Upper lobe of left lung (tissue), 6 donors: ENCODE results near the gene PHACTR1. TPM values are rescaled to one million over a fixed set of nuclear protein-coding genes. Genes with fewer than 3 reads are reported as not detected.
"Not testable (repeated sequence)": the region's sequence is repeated elsewhere in the genome, so short reads cannot be mapped to it uniquely, and the experiment has no call there.

Experiments
- ATAC-seq, 2 donors: fragments of 200-7000 bp; cut with Tn5 transposase; one replicate each; pipeline ENCODE4 v1.9.1; 2022; ENCODE audit warnings: mild to moderate bottlenecking in 2 of 2, moderate library complexity in 2 of 2; ENCODE audit not compliant: low FRiP score in 2 of 2
- DNase-seq, 2 donors: peaks; one replicate each; pipeline ENCODE4 v3.0.0-alpha.2; 2019 to 2020
- H3K27ac ChIP-seq, 4 donors: fragments of 200-600 bp; sonication (generic); one replicate each; pipeline ENCODE4 v1.5.1; 2016 to 2019
- H3K27me3 ChIP-seq, 4 donors: fragments of 200-600 bp; sonication (generic); one replicate each; pipeline ENCODE4 v1.5.1; 2017 to 2019
- H3K36me3 ChIP-seq, 4 donors: fragments of 200-600 bp; sonication (generic); one replicate each; pipeline ENCODE4 v1.5.1; 2016 to 2019
- H3K4me1 ChIP-seq, 4 donors: fragments of 200-600 bp; sonication (generic); one replicate each; pipeline ENCODE4 v1.5.1; 2018 to 2019
- H3K4me3 ChIP-seq, 4 donors: fragments of 200-600 bp; sonication (generic); one replicate each; pipeline ENCODE4 v1.5.1; 2017 to 2019; ENCODE audit warnings: mild to moderate bottlenecking in 2 of 4, moderate library complexity in 1 of 4
- H3K9me3 ChIP-seq, 4 donors: fragments of 200-600 bp; sonication (generic); one replicate each; pipeline ENCODE4 v1.5.1; 2018 to 2019
- CTCF ChIP-seq, 6 experiments: fragments of 450-650 bp in 4 of 6; fragments of 200-600 bp in 2 of 6; sonication (generic) in 2 of 6; IDR thresholded peaks; one replicate each; pipeline ENCODE4 v1.5.1; 2016 to 2019; ENCODE audit warnings: antibody characterized with exemption in 6 of 6
- EP300 ChIP-seq, 4 donors: sonication (generic); formaldehyde crosslinking; IDR thresholded peaks; one replicate each; pipeline ENCODE4 v1.5.1; 2017; ENCODE audit warnings: antibody characterized with exemption in 4 of 4, control low read depth in 2 of 4
- POLR2A ChIP-seq, 4 donors: fragments of 450-650 bp; IDR thresholded peaks; one replicate each; pipeline ENCODE4 v1.5.1; 2016 to 2017; ENCODE audit warnings: antibody characterized with exemption in 4 of 4, mild to moderate bottlenecking in 2 of 4
- POLR2AphosphoS5 ChIP-seq, 2 donors: sonication (generic); formaldehyde crosslinking; IDR thresholded peaks; one replicate each; pipeline ENCODE4 v1.5.1; 2017; ENCODE audit warnings: antibody characterized with exemption in 2 of 2
- WGBS, 2 donors: methylation state at CpG; one replicate each; pipeline ENCODE4 v1.1.5; 2017 to 2018; 5-methylcytosine and 5-hydroxymethylcytosine counted together
- total RNA-seq, 6 donors: library from RNA; depleted of rRNA in 4 of 6; stranded (reverse); fragments of >200 nt in 4 of 6; gene quantifications; one replicate each; pipeline versions ENCODE4 v1.1.0 to v1.2.1, GENCODE V29; 2016 to 2021
- donor health status: DM: no; HTN: no; CAD: no; lungs with moderate emphysema.
- donor health status: DM: no; HTN: yes; CAD: no; lungs with severe emphysema.

Gene PHACTR1
- total RNA-seq, 6 donors from 2014 or later = 63.2 to 121 (median 90.9) TPM

- H3K9me3 ChIP-seq = no peaks in the 10 kb centered on the region
- no peaks in the 10 kb centered on the region for H3K4me1 ChIP-seq
- TF ChIP-seq EP300 (IDR thresholded peaks at IDR 0.05) (no peak), POLR2AphosphoS5 (IDR thresholded peaks at IDR 0.05) (no peak), POLR2A (IDR thresholded peaks at IDR 0.05) (no peak), CTCF (IDR thresholded peaks at IDR 0.05) (no peak)
- H3K27ac ChIP-seq = no peak overlapping the region
- DNase-seq (no peak), ATAC-seq (no peak)
- WGBS, 2 donors = 90 to 95% methylated on average over 5 of the region's 5 CpGs
- no peaks in the 10 kb centered on the region for H3K27me3 ChIP-seq
- H3K36me3 ChIP-seq = peaks cover 12 to 98% (median 58%) of the 10 kb centered on the region in 4 donors
- no peak overlapping the region for H3K4me3 ChIP-seq
Measured at GRCh38 chr6:13319891-13320564, 603.5 kb downstream of the PHACTR1 start.

GRCh38 chr6:13326031-13326586 lies 609.5 kb downstream of the PHACTR1 start:
- not testable (repeated sequence) for H3K27ac ChIP-seq, H3K27me3 ChIP-seq, H3K4me3 ChIP-seq, H3K9me3 ChIP-seq, DNase-seq, ATAC-seq
- H3K36me3 ChIP-seq = peaks cover under 1 to 43% (median 16%) of the 10 kb centered on the region in 4 donors
- H3K4me1 ChIP-seq = peaks cover 7 to 17% (median 12%) of the 10 kb centered on the region in 4 donors
- 83 to 84% methylated on average over 3 of the region's 3 CpGs for WGBS, 2 donors

- H3K4me3 ChIP-seq = peak overlapping the region; percentile 62 to 80 (median 76)
- ATAC-seq (no peak), DNase-seq (no peak)
- WGBS, 2 donors = 1 to 2% methylated on average over 10 of the region's 10 CpGs
- H3K9me3 ChIP-seq = no peaks in the 10 kb centered on the region
- peaks cover 0 to 28% (median 9%) of the 10 kb centered on the region in 4 donors for H3K36me3 ChIP-seq
- peaks cover 7 to 17% (median 12%) of the 10 kb centered on the region in 4 donors for H3K4me1 ChIP-seq
- peak overlapping the region; percentile 91 to 96 (median 94) for H3K27ac ChIP-seq
- TF ChIP-seq POLR2A (IDR thresholded peaks at IDR 0.05) = no peak
- TF ChIP-seq EP300 (IDR thresholded peaks at IDR 0.05) = no peak
- TF ChIP-seq CTCF (IDR thresholded peaks at IDR 0.05) = no peak
- no peak for TF ChIP-seq POLR2AphosphoS5 (IDR thresholded peaks at IDR 0.05)
- H3K27me3 ChIP-seq = no peaks in the 10 kb centered on the region
Measured at GRCh38 chr6:13327691-13328075, 611.1 kb downstream of the PHACTR1 start.

- Histone ChIP-seq H3K4me3 (peak within 1 kb of the TSS; percentile 62 to 80 (median 76)), H3K4me1 (peaks cover 7 to 17% (median 12%) of the 10 kb centered on the region in 4 donors), H3K27ac (peak within 1 kb of the TSS; percentile 91 to 96 (median 94)), H3K36me3 (peaks cover 0 to 22% (median 7%) of the 10 kb centered on the region in 4 donors), H3K27me3 (no peaks in the 10 kb centered on the region), H3K9me3 (no peaks in the 10 kb centered on the region)
- WGBS, 2 donors = 0% methylated on average over 22 to 30 of the region's 63 CpGs
- peak; percentile 94 to 99 for DNase-seq
- TF ChIP-seq CTCF (IDR thresholded peaks at IDR 0.05) (peak in 3 of 6 experiments; percentile 22 to 52 (median 27)), EP300 (IDR thresholded peaks at IDR 0.05) (peak in 2 of 4 donors; percentile 6 to 30), POLR2AphosphoS5 (IDR thresholded peaks at IDR 0.05) (peak; percentile 77 to 91), POLR2A (IDR thresholded peaks at IDR 0.05) (peak; percentile 31 to 95 (median 87))
- peak; percentile 92 to 99 for ATAC-seq
Measured at GRCh38 chr6:13328076-13328874, 611.7 kb downstream of the PHACTR1 start, which contains the start of gene TBC1D7. TBC1D7 (minus strand) TSS chr6:13328537; CDS start chr6:13326898, 1,639 bp downstream.

- no peaks in the 10 kb centered on the region for H3K27me3 ChIP-seq
- H3K4me3 ChIP-seq = peak overlapping the region; percentile 50 to 80 (median 76)
- WGBS, 2 donors = 0 to 2% methylated on average over 2 of the region's 2 CpGs
- H3K4me1 ChIP-seq = peaks cover 7 to 17% (median 12%) of the 10 kb centered on the region in 4 donors
- DNase-seq (no peak), ATAC-seq (no peak)
- no peaks in the 10 kb centered on the region for H3K9me3 ChIP-seq
- TF ChIP-seq CTCF (IDR thresholded peaks at IDR 0.05) (no peak), EP300 (IDR thresholded peaks at IDR 0.05) (no peak), POLR2AphosphoS5 (IDR thresholded peaks at IDR 0.05) (no peak), POLR2A (IDR thresholded peaks at IDR 0.05) (no peak)
- peaks cover 0 to 16% (median 4%) of the 10 kb centered on the region in 4 donors for H3K36me3 ChIP-seq
- peak overlapping the region; percentile 91 to 96 (median 94) for H3K27ac ChIP-seq
Measured at GRCh38 chr6:13328875-13329183, 612.3 kb downstream of the PHACTR1 start.
